Activated effector memory CD4-positive, alpha-beta T cell treated with anti-CD3 and anti-CD28 coated beads, Interleukin-2, amount 50 U/mL, for 16 hours (primary cell): ENCODE results near the gene CAMSAP1.

Experiments used
- DNase-seq: peaks from one replicate; pipeline ENCODE4 v3.0.0-alpha.2; 2020

CAMSAP1 gene

DNA sequence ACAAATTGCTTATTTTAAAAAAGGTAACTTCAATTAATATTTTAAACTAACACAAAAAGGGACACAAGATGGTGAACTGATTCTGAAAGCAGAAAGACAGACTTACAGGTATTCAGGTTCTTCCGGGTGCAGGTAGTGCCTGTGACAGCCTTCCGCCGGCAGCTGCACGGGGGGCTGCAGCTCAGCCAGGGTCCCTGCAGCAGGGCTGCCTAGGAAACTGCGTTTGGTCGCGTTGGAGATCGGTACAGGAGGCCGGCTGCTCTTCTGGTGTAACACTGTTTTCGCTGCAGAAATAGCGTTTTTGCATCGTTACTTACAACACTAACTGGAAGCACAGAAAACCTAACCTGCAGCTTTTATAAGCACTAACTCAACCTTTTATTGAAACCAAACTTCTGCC is 80.0 kb downstream of the CAMSAP1 start:
- DNase-seq = no peak

DNA sequence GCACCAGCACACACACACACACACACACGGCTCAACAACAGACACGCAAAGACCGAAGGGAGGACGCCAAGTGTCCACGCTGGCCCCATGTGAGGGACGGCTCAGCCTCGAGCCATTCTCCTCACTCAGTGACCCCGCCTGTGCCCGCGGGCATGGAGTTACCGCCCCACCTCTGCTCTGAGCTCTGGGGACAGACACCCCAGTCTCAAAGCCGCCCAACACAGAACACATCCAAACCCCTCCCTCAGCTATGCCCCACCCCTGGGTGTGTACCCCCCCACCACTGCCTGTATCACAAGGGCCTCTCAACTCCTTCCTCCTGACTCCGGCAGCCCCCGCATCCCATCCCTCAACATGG is 81.2 kb downstream of the CAMSAP1 start:
- no peak for DNase-seq

DNA sequence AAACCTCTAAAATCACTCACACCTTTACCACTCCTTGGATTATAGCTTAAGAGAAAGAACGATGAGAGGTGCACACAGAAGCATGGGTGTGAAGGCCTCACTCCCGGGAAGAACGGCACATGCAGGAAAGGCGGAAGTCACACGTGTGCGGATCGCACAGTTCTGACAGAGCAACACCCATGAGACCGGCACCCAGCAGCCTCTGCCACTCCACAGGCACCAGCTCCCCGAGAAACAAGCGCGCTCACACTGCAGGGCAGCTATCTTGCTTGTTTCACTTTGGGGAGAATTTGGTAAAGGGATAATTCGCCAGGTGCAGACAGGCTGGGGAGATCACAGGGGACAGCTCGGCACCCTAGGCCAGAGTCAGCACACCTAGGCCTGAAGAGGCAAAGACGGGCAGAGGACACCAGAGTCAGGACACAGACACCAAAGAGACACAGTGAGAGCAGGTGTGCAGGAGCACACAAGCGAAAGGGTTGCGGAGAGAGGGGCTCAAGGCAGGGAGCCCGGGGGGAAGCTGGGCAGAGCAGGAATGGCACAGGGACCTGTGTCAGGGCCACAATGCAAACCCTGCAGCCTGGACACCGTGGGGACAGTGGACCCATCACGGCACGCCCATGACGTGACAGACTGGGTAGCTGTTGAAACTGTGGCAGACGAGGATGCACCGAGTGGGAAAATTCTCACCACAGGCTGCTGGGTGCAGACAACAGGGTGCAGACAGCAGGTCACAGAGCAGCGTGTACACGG is 81.7 kb downstream of the CAMSAP1 start:
- DNase-seq = no peak

DNA sequence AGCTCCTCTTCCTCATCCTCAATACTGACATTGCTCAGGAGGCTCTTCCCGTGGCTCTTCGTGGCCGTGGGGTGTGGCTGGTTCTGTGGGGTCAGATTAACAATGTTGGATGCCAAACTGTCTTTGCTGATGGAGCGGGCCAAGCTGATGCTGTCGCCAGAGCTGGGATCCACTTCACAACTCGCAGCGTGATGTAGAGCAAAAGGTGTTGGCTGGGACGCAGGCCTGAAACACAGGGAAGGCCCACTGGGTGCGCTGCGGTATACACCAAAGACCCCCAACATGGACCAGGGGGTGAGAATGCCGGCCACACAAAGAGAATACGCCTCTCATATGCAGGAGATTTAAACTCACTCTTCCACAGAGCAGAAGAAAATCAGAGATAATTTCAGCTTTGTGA is 84.3 kb downstream of the CAMSAP1 start:
- no peak for DNase-seq

DNA sequence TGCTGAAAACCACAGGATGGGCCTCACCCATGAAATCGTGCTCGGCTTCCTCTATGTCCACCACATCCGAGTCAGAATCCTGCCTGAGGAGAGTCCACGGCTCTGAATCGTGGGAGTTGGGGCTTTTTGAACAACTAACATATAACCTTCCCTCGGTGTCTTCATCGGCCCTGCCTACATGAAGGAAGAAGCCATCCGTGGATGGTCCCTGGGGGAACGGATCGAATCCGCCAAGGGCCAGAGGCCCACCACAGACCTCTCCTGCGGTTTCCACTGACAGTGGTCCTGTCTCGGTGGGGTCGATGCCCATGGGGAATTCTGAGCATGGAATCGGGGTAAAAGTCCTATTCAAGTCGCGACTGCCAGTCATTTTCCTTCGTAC is 85.0 kb downstream of the CAMSAP1 start:
- no peak for DNase-seq

DNA sequence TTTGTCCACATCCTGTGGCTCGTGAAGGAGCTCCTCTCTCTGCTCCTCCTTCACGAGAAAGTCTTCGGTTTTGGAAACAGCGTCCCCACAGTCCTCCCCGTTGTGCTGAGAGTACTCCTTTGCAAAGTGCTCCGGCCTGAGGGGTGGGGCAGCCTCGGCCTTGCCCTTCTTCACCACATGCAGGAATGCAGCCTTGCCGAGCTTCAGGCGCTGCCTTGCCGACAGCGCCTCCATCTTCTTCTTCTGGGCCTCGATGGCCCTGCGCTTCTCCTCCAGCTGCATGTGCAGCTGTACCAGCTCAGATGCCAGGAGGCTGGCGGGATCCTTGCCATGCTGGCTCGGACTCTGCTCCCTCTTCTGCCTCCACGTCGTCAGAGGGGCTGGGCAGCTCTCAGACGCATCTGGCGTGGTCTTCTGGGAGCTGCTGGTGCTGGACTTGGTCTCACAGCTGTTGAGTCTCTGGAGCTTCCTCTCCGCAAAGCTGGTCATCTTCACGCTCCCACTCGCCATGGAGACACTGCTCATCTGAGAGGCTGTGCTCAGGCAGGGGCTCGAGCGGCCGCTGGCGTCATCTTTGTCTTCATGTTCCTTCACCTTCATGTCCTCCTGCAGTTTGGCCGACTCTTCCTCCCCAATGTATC is 85.5 kb downstream of the CAMSAP1 start:
- no peak for DNase-seq

DNA sequence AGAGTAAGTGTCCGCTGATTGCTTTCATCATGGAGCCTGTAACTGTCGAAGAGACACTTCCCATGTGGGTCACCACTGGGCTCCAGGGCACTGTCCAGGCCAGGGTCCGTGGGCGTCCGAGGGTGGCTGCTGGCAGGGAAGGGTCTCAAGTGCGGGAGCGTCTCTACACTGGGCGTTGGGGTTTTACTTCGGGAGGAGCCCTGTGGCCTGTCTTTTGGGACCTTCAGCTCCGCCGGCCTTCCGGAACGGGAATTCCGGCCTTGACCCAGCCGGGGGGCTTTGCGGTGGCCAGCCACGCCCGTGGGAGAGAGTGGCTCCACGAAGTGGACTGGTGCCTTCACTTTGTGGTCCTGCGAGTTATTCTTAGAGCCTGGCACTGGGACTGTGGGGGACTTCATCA is 86.2 kb downstream of the CAMSAP1 start:
- no peak for DNase-seq

DNA sequence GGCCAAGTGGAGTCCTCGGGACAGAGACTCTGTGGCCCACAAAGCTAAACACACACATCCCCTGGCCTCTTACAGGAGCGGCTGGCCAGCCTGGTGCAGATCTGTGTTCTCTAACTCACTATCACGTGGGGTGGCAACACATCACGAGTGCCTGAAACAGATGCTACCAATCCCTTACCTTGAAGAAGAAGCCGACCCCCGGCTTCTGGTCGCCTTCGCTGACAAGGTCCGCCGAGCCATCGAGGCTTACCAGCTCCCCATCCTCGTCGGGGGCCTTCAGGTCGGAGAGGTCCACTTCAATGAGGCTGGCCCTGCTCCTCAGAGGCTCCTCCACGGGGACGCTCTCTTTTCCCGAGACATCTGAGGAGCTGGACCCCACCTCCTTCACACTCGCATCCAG is 86.7 kb downstream of the CAMSAP1 start:
- no peak for DNase-seq

DNA sequence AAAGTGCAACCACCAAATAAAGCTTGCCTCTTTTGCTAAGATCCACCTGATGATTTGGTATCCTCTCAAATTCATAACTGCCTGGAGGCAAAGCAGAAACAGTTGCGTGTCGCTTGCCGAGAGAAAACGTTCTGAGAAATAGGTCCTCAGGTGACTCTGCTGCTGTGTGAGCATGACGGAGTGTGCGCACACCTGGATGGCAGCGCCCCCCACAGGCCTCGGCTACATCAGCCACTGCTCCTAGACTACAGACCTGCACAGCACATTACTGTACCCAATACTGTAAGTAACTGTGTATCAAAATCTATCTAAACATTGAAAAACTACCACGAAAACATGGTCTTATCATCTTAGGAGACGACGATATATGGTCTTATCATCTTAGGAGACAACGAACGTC is 87.4 kb downstream of the CAMSAP1 start:
- no peak for DNase-seq

DNA sequence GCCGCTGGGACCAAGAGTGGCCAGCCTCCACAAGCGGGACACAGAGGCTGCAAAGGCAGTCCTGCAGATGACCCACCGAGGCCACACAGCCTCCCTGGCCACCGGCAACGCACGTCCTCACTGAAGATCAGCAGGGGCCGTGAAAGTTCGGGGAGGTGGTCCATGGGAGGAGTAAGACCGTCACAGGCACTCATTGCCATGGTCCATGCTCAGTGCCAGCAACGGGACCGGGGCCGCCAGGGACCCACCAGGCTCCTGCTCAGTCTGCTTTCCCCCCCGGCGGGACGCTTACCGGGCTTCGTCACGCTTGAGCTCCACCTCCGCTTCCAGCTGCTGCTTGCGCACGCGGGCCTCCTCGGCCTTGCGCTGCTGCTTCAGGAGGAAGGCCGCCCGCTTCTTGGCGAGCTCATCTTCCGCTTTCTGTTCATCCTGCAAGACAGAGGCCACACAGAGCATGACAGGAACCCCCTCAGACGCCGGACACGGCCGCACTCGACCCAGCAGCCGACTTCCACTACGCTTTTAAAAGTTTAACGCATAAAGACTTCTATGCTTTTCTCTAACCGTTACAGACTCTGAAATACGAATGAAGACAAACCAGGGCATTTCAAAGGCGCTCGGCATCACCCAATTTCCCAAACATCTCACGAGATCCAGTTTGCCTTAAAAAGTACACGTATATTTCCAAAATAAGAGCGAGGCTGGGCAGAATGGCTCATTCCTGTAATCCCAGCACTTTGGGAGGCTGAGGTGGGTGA is 88.4 kb downstream of the CAMSAP1 start:
- DNase-seq = no peak

DNA sequence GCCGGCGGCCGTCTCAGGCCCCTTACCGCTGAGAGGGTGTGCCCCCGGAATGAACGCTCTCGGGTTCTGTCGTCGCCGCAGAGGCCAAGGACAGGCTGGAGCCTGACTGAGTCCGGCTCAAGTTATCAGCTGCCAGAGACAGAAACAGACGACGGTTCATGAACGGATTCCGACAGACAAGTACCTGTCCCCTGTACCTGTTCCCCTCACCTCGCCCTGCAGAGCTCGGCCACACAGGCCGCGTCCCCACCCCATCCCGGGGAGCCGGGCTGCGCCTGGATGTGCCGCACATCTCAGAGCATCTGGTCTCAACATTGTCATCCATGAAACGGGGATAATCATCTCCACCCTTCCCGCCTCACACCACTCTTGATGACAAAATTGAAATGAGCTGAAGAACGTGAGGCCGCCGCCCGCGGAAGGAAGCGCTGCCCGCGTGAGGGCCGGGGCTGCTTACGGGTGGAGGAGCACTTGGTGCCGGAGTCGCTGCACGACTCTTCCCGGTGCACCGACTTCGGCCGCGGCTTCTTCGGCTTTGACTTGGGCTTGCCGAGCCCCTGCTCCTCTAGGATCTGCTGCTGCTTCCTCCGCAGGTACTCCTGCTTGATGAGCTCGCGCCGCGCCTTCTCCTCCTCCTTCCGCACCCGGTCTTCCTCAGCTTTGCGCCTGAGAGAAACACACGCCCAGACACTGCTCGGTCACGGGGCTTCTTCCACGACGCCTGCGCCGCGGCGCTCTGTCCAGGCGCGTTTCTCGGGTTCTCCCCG is 89.2 kb downstream of the CAMSAP1 start:
- DNase-seq = no peak

DNA sequence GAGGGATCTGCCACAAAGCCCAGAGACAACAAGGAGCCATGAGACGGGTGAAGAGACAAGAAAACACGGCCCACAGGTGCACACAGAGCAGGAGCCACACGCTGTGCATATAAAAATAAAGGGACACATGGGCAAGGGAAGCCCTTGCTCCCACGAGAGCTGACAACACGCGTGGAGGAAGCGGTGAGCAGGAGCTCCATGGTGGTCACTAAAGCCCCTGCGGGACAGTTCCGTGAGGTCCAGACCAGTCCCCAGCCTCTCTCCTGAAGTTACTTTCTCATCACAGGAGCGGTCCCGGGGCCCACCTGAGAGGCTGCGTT is 90.7 kb downstream of the CAMSAP1 start:
- no peak for DNase-seq

DNA sequence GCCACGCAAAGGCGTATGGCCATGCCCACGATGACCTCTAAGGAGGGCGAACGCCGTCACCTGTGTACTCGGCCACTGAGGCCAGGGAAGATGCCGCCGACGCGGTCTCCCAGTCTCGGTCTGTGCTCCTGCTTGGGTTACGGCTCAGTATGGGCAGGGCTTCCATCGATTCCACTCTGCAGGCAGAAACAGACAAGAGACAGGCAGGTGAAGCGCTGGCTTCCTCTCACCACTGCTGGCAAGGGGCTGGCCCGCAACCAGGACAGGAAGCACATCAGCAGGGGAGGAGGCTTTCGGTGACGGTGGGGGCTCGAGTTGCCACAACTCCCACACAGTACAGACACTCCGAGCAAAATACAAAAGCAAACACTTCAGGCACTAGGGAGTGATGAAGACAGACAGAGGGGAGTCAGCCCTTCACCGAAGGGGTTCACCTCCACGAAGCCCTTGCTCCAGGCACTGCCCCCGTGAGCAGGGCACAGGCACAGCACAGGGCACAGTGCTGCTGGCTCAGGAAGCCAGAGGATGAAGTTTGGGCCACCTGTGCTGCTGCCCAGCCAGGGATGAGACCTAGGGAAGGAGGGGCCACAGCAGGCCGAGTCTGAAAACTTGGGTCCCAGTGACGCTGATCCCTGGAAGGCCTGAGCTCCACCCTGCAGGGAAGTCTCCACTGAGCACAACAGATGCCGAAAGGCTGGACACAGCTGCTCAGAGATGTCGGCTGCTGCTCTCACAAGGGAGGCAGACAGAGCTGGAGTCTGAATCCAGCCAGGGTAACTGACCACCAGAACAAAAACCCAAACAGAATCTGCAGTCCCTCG is 91.3 kb downstream of the CAMSAP1 start:
- DNase-seq = no peak

DNA sequence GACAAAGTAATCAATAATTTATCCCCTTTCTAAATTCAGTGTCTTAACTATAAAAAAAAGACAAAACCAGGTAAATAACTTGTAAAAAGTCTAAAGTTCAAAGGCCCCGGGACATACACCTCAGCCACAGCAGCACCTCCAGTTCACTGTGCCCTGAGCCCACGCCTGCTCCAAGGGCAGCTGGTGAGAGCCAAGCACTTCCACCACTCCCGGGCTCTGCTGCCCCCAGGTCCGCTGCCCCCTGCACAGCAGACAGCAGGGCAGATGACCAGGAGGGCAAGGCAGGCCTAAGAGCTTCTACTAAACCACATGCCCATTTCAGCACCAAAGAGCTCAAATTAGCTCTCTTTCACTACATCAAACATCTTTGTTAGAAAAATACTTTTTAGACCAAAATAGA is 91.9 kb downstream of the CAMSAP1 start:
- DNase-seq = no peak

DNA sequence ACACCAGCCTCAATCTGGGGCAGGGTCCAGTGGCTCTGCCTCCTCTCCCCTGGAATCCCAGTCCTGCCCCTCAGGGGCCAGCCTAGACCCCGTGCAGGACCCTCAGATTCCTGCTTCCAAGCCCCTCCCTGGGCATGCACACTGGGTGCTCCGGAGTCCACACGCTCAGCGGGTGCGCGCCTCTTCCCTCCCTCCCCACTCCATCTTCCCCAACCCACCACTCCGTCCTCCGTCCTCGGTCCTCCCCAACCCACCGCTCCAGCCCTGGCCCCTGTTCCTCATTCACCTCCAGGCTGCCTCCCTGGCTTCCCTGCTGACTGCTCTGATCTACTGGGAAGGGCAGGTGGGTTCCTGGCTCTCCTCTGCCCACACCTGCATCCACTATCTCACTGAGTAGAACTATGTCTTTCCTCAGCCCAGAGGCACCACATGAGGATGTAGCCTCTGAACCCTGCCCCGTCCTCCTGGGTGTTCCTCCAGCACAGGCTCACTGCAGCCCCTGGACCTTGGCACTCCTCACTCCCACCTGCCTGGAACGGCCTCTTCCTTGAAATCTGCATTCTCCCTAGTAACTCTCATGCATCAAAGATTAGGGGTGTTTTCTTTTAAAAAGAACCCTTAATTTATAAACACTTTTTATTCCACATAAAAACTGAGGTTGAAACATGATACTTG is 92.8 kb downstream of the CAMSAP1 start:
- no peak for DNase-seq

DNA sequence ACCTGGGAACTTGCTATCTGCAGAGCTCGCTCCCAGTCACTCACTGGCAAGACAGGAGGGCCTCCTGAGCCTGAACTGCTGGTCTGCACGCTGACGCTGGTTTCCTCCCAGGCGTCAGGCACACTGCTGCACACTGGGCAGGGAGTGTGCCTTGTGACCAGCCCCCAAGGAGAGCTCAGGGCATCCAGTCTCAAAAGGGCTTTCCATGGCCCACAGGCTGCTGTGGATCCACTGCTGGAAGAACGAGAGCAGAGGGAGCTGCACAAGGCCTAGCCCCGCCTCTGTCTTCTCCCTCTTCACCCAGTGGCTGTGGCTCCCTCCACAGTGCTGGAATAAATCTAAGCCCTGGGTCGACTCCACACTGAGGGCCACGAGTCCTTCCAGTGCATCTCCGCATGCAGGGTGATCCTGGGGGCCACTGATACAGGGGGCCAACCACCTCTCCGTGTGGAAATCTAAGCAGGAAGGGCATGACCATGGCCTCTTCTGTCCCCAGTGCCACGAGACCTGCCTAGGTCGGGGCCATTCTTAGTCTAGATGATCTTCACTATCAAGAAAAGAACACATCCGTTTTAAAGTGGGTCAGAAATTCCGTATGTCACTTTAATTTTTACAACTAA is 93.6 kb downstream of the CAMSAP1 start:
- no peak for DNase-seq

DNA sequence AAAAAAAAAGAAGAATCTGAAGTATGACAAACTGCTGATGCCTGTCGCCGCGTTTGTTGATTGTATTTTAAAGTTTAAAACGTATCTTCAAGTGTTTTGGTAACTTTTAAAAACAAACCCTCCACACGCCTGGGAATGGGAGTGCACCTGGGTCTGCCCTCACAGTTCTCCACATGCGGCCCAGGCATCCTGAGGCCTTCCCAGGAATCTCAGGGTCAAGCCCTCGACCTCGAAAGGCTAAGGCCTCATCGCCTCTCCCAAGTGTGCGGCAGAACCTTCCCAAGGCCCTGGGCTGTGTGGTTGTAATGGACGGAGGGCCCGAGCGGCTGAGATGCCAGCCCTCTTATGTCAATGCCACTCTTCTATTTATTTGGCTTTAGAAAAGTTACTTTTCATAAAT is 94.4 kb downstream of the CAMSAP1 start:
- no peak for DNase-seq

DNA sequence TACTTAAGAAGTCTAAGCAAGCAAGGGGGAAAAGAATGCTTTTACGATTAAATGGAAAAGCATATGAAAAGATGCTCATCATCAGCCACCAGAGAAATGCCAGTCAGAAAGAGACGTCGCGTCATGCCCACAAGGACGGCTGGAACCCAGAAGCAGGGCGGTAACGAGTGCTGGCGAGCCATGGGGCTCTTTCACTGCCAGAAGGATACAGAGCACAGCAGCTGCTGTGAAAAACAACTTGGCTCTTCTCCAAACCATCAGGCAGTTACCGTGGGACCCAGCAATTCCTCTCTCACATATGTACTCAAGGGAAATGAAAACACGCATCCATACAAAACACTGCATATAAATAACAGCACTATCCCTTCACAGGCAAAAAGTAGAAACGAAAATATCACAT is 95.5 kb downstream of the CAMSAP1 start:
- DNase-seq = no peak

DNA sequence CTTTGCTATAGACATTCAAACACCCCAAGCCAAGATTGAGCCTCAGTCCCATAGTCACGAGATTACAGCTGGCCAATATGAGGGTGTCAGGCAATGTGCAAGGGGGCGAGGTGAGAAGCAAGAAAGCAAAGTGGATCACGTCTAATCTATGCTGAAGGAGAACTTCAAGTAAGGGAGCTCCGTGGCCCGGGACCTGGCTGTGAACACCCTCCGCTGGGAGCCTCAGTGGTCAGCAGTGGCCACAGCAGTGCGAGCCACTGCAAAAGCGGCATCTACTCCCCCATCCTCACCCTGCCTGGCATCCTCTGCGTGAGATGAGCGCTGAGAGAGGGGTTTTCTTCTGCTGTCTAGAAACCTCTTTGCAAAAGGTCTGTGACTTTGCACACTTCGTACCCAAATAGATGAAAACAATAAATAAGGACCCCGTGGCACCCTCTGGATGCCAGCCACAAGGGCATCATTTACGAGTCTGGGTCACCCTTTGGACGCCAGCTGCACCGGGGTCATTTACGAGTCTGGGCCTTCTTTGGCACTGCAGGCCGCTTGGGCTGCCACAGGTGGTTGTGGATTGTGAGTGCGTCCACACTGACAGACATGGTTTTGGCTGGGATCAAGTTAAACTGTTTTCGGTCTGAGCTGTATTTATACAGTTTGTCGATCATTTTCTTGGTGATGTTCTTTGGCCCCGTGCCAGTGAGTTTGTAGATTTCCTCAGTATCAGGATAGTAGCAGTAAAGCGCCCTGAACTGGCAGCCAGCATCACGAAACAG is 96.4 kb downstream of the CAMSAP1 start:
- no peak for DNase-seq

DNA sequence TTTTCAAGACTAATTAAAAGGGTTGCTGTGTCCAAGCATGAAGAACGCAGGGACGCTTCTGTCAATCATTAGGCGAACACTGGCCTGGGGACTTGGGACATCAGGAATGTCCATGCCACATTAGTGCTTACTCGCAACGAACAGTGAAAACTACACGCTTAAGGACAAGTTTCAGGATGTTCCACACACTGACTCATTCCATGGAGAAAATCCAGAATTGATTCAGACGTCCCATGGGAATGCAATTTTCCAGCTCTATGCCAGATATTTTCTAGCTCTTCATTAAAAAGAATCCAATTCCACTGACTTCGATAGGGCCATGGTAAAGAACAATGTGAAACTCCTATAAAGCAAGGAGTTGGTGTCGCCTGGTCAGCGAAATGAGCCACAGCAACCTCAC is 98.2 kb downstream of the CAMSAP1 start:
- DNase-seq = no peak
